Activated T-helper 1 cell treated with Interleukin-2 at 50 U/mL for 16 hours (primary cell): ENCODE data around the gene SPDYE6.
"Not testable (repeated sequence)": the region's sequence is repeated elsewhere in the genome, so short reads cannot be mapped to it uniquely, and the experiment has no call there.

Experiments used
- DNase-seq: peaks from one replicate; pipeline ENCODE4 v3.0.0-alpha.2; 2020; ENCODE audit warnings: low read depth

Gene SPDYE6

GRCh38 chr7:102317231-102318059 lies 38.8 kb downstream of the SPDYE6 start:
- DNase-seq: no peak

DNA sequence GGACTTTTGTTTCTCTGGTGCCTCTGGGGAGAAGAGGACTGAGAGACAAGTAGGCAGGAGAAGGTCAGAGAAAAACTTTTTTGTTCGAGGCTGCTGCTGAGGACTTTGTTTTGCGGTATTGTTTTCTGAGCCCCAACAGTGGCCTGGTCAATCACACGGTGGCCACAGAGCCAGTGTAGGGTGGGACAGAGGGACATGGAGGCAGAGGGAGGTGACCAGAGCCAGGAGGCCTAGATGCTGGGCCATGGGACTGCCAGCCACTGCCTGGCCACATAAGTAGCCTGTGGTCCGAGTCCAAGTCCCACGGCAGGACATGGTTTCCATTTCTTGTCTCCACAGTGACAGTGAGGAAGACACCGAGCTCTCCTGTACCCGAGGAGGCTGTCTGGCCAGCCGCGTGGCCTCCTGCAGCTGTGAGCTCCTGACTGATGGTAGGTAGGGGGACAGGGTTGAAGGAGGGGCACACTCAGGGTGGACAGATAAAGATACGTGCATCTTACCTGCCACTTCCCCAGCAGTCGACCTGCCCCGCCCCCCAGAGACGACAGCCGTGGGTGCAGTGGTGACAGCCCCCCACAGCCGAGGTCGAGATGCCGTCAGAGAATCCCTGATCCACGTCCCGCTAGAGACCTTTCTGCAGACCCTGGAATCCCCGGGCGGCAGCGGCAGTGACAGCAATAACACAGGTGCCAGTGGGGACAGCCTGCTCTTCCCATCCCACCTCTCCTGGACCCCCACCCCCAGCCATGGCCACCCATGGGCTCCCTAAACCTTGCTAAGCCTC lies 42.1 kb downstream of the SPDYE6 start:
- DNase-seq: no peak

DNA sequence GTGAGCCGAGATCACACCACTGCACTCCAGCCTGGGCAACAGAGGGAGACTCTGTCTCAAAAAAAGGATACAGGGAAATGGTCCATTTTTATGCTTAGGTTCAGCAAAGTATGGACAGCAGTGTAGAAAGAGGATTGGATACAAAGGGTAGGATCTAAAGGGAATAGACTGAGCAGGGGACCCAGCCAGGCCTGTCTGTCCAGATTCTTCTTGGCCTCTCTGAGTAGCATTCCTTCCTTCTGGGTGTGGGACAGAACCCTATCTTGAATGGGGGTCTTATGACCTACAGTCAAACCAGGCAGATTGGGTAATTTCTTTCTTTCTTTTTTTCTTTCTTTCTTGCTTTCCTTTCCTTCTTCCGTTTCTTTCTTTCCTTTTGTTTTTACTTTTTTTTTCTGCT lies 43.9 kb downstream of the SPDYE6 start:
- no peak for DNase-seq

DNA sequence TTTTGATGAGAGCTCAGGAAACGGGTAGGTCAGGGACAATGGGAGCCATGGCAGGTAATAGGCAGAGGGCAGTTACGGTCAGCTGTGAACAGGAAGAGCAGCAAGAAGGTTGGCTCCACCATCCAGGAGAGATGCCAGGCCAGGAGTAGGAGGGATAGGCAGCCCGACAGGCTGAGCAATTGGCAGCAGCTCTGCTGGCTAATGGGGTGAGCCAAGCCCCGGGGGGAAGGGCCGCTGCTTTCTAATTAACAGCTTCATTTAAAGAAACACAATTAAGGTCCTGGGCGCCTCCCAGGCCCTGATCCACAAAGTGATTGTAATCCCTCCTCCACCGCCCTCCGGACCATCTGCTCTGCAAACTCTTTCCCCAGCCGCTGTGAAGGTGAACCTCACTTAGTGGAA lies 45.8 kb downstream of the SPDYE6 start:
- no peak for DNase-seq

- DNase-seq: no peak
Observed at GRCh38 chr7:102306916-102307677, 49.1 kb downstream of the SPDYE6 start.

- no peak for DNase-seq
Observed at GRCh38 chr7:102305414-102306268, 50.6 kb downstream of the SPDYE6 start.

DNA sequence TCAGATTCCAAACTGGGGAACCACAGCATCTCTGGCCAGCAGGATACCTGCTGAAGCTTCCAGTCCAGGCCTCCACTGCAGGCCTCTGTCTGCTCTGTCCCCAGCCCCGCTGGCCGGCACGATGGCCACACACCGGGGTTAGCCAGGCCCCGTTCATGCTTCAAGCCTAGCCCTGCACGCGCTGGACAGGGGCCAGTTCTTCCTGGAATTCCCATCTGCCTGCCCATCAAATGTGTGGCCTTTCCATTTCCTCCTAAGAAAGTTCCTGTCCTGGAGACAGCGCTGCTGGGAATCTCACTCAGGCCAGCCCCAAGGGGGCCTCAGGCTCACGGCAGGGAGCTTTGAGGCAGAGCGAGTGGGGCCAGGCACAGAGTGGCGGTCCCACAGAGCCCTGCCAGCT lies 51.6 kb downstream of the SPDYE6 start:
- DNase-seq: no peak

DNA sequence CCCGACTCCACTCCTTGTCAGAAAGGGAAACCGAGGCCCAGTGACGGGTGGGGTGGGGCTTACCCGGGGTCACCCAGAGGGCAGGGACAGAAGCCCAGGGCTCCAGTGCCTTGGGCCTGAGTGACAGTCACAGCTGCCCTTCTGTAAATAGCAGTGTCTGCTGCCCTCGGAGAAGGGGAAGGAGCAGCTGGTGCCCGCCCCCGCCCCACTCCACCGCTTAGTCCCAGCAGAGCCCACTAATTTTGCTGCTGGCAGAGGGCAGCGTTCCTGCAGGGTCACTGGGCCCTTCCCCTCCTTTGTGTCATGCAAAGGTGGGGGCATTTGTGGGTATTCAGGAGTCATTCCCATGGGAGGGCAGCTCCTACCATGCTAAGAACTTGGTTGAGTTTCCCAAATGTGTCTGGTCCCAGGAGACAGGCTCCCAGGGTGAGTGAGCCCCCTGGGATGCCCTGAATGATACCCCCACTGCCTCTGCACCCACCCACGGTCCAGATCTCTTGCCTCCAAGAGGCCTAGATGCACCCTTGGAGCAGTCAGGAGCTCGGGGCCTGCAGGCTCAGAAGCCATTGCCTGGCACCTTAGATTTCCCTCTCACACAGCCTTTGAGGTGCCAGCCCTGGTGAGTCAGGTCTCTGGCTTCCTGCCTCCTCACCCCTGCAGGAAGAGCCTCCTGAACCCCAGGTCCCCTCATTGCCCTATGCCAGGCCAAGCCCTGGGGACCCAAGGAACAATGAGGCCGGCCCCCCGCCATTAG lies 52.4 kb downstream of the SPDYE6 start:
- DNase-seq: no peak

GRCh38 chr7:102302025-102302424 lies 54.2 kb downstream of the SPDYE6 start:
- DNase-seq: no peak

DNA sequence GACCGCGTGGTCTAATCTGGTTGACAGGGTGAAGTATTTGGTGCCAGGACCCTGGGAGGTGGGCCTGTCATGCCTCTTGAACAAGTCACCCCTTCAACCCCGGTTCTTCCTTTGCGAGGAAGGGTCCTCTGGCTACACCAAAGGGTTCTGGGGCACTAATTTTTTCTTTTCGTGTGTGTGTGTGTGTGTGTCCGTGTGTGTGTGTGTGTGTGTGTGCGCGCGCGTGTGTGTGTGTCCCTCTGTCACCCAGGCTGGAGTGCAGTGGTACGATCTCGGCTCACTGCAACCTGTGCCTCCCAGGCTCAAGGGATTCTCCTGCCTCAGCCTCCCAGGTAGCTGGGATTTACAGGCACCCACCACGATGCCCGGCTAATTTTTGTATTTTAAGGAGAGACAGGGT lies 54.9 kb downstream of the SPDYE6 start:
- not testable (repeated sequence) for DNase-seq

GRCh38 chr7:102300643-102301221 lies 55.5 kb downstream of the SPDYE6 start:
- no peak for DNase-seq

- DNase-seq: no peak
Observed at GRCh38 chr7:102297487-102298218, 58.6 kb downstream of the SPDYE6 start.

GRCh38 chr7:102296514-102296913 lies 59.7 kb downstream of the SPDYE6 start:
- no peak for DNase-seq

DNA sequence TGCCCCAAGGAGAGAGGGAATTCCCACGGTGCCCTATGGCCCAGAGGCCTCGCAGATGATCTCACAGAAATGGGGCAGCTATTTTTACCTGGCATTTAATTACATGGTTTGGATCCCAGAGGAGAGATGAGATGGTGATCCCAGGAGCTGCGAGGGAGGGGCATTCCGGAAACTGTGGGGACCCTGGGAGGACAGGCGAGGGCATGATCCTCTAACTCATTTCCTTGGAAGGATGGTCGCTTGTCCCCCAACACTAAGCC lies 60.1 kb downstream of the SPDYE6 start:
- DNase-seq: no peak
